GM03348 (cell line): Measurements from ENCODE around the gene PFDN1.
A peak's percentile ranks its signal among the peaks of the same experiment; 100 is the strongest.

ENCODE experiments used
- DNase-seq: peaks from one replicate; pipeline ENCODE4 v3.0.0; 2012; ENCODE audit warnings: low spot score

The PFDN1 gene

GRCh38 chr5:140295414-140295813, 7.5 kb downstream of the PFDN1 start:
- DNase-seq: peak; percentile 43

- no peak for DNase-seq
Observed at GRCh38 chr5:140294753-140295152, 8.1 kb downstream of the PFDN1 start.

- no peak for DNase-seq
Observed at GRCh38 chr5:140293849-140294100, 9.1 kb downstream of the PFDN1 start.

GRCh38 chr5:140293091-140293848, 9.6 kb downstream of the PFDN1 start:
- no peak for DNase-seq

- DNase-seq: no peak
Observed at GRCh38 chr5:140292212-140293036, 10.5 kb downstream of the PFDN1 start.

GRCh38 chr5:140287801-140288521, 14.9 kb downstream of the PFDN1 start:
- no peak for DNase-seq

GRCh38 chr5:140286424-140286823, 16.5 kb downstream of the PFDN1 start:
- no peak for DNase-seq

- DNase-seq: no peak
Observed at GRCh38 chr5:140284013-140284412, 18.9 kb downstream of the PFDN1 start.

GRCh38 chr5:140282266-140282665, 20.6 kb downstream of the PFDN1 start:
- DNase-seq: no peak

- DNase-seq: no peak
Observed at GRCh38 chr5:140275837-140276236, 27.1 kb downstream of the PFDN1 start.

- no peak for DNase-seq
Observed at GRCh38 chr5:140273401-140273877, 29.5 kb downstream of the PFDN1 start.

- no peak for DNase-seq
Observed at GRCh38 chr5:140270008-140270407, 32.9 kb downstream of the PFDN1 start.

GRCh38 chr5:140267559-140268018, 35.3 kb downstream of the PFDN1 start:
- no peak for DNase-seq

- DNase-seq: no peak
Observed at GRCh38 chr5:140267201-140267540, 35.7 kb downstream of the PFDN1 start.

- no peak for DNase-seq
Observed at GRCh38 chr5:140266471-140267200, 36.3 kb downstream of the PFDN1 start.

GRCh38 chr5:140265845-140266244, 37.1 kb downstream of the PFDN1 start:
- DNase-seq: no peak

GRCh38 chr5:140262839-140263238, 40.1 kb downstream of the PFDN1 start:
- no peak for DNase-seq

- DNase-seq: no peak
Observed at GRCh38 chr5:140262221-140262620, 40.7 kb downstream of the PFDN1 start.

- peak; percentile 86 for DNase-seq
Observed at GRCh38 chr5:140261403-140262171, 41.3 kb downstream of the PFDN1 start.

GRCh38 chr5:140260089-140260656, 42.7 kb downstream of the PFDN1 start:
- DNase-seq: no peak

- no peak for DNase-seq
Observed at GRCh38 chr5:140259500-140259899, 43.4 kb downstream of the PFDN1 start.
